RKO (cell line): ENCODE measurements around the gene FOXL2NB.
A peak's percentile ranks its signal among the peaks of the same experiment; 100 is the strongest.

Source experiments
- DNase-seq: peaks from one replicate; pipeline ENCODE4 v3.0.0-alpha.2; 2016; ENCODE audit warnings: low spot score

FOXL2NB gene

DNA sequence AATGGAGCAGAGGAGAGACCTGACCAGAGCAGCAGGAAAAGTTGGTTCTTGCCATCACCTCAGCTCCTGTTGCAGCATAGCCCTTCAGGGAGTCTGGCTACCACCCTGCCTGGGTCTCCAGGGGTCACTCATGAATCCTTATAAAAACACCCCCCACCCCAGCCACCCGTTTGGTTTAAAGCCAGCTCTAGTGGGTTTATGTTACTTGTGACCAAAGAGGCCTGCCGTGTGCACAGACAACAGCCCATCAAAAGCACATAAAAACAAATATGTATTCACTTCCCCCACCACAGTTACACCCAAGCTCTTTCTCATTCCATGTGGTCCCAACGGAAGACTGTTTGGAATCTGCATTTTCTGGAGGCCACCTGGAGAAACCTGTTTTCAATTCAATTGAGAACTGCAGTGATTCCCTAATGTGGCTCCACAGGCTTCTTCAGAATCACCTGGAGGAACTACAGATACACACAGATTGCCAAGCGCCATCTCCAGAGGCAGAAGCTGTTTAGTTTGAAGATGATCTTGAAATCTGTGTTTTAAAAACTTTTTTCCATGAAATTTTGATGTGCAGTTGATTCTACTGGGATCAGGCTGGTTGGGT is 13.8 kb upstream of the FOXL2NB start:
- no peak for DNase-seq

- no peak for DNase-seq
These were observed 12.9 kb upstream of the FOXL2NB start for GRCh38 chr3:138933981-138934691.

DNA sequence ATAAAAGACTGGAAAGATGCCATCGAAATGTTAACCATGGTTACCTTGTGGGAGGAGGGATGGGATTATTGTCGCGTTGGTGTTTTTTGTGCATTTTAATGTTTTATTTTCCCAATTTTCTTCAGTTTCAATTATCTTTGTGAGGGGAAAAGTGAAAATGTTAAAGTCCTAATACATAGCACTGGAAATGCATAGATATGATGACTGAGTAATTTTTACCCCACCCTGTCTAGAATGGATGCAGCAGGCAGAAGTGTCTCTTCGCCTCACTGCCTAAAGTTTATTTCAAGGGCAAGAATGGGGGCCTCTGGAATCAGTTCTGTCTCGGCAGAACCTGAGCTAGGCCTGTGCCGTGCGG is 11.5 kb upstream of the FOXL2NB start:
- no peak for DNase-seq

- DNase-seq, result peak; percentile 63
These were observed 10.9 kb upstream of the FOXL2NB start for GRCh38 chr3:138935863-138936740.

DNA sequence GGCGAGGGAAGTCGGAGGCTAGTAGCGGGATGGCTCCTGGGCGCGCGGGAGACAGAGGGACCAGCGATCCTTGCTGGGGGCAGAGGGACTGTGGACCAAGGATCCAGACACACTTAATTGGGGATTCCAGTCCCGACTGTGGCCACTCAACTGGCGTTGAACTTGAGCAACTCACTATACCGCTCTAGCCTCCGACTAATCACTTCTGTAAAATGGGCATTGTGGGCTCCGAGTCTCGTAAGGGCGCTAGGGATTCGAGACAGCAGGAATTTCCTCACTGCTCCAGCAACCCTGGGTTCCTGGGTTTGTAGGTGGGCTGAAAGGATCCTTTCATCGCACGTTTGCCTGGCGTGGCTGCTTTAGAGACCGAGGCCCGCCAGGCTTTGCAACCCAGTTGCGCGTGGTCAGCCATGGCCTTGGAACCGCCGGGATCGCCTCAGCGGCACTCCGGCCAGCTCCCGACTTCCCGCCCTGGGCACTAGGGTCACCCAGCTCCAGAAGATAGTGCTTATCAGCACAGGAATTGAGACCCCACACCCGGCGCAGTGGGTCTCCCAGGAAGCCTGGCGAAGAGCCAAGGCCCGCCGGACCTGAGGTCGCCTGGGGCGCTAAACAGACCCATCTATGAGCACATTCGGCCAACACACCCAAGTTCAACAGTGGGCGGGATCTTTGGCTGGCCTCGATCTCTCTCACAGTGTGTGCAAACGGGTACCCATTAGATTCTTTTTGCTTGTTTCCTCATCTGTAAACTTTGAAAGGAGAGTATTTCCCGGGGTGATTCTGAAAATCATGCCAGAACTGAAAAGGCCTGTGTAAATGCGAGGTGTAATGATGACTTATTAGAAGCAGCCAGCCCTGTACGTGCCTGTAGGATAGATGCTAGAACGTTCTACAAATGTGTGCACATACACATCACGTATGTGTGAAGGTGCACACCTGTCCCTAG is 10.0 kb upstream of the FOXL2NB start:
- DNase-seq, result no peak

DNA sequence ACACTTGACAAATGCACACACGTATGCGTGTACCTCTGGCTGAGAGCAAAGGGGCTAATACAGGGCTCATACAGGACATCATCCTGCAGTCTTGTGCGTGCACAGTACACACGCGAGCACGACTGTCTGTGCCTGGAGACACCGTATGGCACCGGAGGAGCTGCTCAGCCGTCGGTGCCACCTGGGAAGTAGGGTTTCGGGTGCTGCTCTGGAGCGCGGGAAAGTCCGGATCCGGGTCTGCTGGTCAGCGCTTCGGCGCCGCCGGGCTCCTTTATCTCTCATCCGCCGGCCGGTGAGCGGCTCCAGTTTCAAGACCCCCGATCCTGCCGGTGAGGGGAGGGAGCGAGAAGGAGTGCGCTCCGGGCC is 9.3 kb upstream of the FOXL2NB start:
- DNase-seq, result no peak

- DNase-seq, result no peak
These were observed 8.8 kb upstream of the FOXL2NB start for GRCh38 chr3:138938056-138938876.

- DNase-seq, result no peak
These were observed 8.0 kb upstream of the FOXL2NB start for GRCh38 chr3:138938877-138939560.

DNA sequence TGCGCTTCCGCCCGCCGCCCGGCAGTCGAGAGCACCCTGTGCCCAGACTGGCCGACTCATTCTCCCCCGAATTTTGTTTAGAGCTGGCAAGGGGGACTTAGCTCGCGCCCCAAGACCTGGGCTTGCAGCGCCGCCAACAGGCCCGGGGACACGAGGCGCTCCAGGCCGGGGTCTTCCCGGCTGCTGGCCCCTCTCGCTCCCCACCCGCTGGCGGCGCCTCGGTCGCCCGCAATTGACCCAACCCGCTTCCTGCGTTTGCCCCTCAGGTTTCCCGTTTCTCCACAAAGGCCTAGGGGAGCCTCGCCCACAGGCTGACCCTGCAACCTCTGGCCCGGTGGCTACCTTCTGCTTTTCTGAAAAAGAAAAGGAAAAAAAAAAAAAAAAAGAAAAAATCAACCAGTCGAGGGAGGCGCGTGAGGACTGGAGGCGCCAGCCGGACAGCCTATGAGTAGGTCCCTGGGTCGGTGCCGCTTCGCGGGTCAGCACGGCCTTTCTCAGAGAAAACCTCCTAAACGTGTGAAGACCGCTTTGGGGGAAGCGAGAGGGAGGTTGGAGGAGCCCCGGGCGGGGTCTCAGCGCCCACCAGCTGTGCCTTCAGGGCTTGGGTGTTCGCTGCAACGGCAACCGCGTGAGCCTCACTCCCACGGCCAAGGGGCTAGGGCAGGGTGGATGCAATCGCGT is 7.3 kb upstream of the FOXL2NB start:
- DNase-seq, result no peak

DNA sequence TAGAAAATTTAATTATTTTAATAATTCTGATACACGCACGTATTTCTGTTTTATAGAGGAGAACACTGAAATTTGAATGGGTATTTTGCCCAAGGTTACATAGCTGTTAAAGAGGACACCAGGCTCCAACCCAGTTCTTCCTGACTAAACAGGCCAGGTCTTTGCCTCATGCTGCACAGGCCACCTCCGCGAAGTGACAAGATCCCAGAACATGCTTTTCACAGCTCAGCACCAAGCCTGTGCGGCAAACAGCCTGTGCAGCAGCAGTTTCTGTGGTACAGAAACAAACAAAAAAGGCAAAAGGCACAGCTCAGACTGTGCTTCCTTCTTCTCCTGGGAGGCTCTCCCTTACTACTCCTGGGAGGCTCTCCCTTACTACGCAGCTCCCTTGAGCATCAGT is 6.6 kb upstream of the FOXL2NB start:
- no peak for DNase-seq

DNA sequence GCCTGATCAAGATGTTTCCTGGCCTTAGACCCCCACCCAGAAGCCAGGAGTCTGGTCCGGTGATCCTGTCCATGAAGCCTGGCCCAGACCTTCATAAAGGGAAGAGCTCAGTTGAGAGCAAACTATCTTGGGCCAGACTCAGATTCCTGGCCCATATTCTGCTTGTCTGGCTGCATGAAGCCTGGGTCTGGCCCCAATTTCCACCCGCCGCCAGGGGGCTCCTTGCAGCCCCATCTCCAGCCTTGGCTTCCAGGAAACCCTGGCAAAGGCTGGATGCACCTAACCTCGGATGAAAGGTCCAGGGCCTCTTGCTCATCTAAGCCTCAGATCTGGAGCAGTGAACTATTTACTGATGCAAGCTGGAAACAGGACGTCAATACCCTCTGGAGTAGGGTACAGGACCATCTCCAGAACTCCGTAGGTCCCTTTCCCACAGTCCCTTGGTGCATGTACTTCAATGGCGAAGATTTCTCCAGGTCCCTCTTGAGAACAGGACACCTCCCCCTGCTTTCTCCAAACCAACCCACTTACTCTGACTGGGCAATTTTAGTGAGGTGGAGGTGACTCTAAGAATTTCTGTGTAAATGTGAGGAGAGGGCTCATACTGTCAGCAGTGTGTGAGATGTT is 5.6 kb upstream of the FOXL2NB start:
- DNase-seq, result peak; percentile 46

DNA sequence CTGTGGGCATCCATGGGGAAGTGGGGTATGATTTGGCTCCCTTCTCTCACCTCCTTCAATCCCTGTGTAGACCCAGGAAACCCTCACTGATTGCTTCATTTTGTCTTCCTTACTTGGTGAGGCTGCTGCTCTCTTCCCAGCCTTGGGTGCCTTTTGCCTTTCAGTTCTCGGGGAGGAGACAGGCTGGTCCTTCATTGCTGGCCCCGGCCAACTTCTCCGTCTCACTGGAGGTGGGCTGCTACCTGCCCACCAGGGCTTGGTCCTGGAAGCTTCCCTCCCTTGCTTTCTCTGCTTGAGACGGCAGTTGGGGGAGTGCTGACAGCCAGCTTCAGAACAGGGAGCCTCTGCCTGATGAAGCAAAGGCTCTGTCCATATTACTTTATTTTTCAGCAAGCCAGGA is 4.7 kb upstream of the FOXL2NB start:
- no peak for DNase-seq

DNA sequence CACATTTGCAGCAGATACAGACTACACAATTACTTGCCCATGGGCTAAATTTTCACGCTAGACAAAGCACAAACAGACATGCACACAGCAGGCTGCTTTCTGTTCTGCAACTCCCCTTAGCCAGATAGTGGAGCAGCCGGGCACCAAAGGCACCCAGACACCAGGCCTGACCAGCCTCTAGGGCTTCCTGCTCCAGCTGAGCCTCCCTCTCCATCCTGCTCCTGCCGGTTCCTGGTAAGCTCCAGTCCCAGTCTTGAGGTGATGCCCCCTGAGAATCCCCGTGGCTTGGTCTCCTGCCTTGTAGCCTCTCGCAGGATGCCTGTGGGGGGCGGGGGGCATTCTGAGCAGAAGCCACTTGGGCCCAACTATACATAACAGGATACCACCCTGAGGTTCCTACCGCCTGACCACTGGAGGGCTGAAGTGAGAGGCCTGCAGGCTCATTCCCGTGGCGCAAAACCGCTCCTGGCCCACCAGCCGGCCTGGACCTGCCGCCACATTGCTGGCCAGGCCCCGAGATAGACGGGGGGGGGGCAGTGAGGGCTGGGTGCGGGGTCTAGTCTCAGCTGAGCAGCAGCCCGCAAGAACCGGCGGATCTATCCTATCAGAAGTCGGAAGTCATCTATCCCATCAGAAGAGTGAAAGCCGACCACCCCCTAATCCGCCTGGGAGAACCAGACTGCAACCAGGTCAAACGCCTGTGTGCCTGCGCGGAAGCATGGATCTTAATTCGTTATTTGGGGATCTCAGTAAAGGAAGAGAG is 4.0 kb upstream of the FOXL2NB start:
- DNase-seq, result no peak

- DNase-seq, result no peak
These were observed 3.0 kb upstream of the FOXL2NB start for GRCh38 chr3:138943724-138944653.

DNA sequence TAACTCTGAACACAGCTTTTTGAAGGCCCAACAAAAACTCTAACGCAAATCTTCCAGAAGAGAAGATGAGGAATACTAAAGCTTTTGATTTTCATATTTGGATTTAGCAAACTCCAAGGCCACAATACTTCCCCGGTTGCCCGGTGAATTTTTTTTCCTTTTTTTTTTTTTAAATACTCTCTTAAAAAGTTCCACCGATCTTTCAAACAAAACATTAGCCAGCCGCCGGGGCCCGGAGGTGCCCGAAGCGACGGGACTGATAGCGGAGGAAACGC is 2.4 kb upstream of the FOXL2NB start:
- no peak for DNase-seq

DNA sequence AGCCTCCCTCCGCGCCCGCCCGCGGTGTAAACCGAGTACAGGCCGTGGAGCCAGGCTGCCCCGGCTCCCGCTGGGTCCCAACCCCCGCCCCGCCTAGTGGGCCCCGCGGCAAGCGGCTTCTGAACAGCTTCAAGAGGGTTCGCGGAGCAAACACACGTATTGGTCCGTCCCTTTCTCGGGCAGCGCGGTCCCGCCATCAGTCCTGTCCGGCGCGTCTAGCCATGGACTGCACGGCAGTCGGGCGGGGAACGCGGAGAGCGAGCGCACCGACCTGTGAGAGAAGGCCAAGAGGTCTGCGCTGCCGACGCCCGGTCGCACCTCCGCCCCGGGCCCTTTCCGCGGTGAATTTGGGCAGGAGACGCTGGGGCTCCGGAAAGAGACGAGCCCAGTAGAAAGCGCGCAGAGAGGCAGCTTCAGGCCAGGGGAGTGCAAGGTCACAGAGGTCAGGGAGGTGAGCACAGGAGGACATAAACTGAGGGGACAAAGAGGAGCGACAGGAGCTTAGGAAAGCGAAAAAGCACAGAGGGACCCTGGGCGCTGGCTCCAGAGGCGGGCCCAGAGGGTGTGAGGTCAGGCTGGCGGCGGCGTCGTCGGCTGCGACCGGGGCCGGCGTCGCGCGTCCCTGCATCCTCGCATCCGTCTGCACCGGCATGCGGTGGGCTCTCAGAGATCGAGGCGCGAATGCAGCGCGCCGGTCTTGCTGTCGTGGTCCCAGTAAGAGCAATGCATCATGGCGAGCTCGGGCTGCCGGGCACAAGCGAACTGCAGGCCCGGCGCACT is 1.9 kb upstream of the FOXL2NB start:
- DNase-seq, result no peak
